RPMI8226 (cell line): Measurements from ENCODE around the gene AQP12A.
A peak's percentile ranks its signal among the peaks of the same experiment; 100 is the strongest.
"Not testable (repeated sequence)": the region's sequence is repeated elsewhere in the genome, so short reads cannot be mapped to it uniquely, and the experiment has no call there.

ENCODE experiments used
- DNase-seq: peaks from one replicate; pipeline ENCODE4 v3.0.0-alpha.2; 2015

AQP12A gene

GRCh38 chr2:240690421-240691074 lies 1.1 kb upstream of the AQP12A start:
- DNase-seq, result not testable (repeated sequence)

- DNase-seq, result peak; percentile 42
Measured at GRCh38 chr2:240691075-240691427, 615 bp upstream of the AQP12A start.

GRCh38 chr2:240692583-240693561 lies 1.2 kb downstream of the AQP12A start:
- DNase-seq, result not testable (repeated sequence)

GRCh38 chr2:240694304-240694703 lies 2.6 kb downstream of the AQP12A start:
- not testable (repeated sequence) for DNase-seq

DNA sequence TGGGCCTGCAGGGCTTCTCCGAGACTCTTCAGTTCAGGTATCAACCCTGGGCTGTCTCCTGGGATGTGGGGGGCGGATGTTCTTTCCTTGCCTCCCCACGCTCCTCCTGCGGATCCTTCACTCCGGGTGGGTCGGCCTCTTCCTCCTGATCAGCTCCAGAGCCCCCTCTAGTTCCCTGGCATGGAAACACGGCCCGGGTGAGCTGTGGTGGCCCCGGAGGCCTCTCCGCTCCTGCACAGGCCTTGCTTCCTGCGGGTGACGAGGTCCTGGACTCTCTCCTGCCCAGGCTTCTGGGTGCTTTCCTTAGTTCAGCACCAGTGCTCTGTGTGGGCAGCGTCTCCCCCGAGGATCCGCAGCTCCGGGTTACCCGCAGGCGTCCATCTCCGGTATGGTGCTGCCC lies 3.9 kb downstream of the AQP12A start:
- DNase-seq, result not testable (repeated sequence)

GRCh38 chr2:240696469-240696868 lies 4.8 kb downstream of the AQP12A start:
- not testable (repeated sequence) for DNase-seq

GRCh38 chr2:240698852-240699561 lies 7.3 kb downstream of the AQP12A start:
- not testable (repeated sequence) for DNase-seq

- DNase-seq, result not testable (repeated sequence)
Measured at GRCh38 chr2:240699835-240700234, 8.2 kb downstream of the AQP12A start.

GRCh38 chr2:240700616-240701015 lies 8.9 kb downstream of the AQP12A start:
- not testable (repeated sequence) for DNase-seq

- no peak for DNase-seq
Measured at GRCh38 chr2:240701091-240701735, 9.5 kb downstream of the AQP12A start.

DNA sequence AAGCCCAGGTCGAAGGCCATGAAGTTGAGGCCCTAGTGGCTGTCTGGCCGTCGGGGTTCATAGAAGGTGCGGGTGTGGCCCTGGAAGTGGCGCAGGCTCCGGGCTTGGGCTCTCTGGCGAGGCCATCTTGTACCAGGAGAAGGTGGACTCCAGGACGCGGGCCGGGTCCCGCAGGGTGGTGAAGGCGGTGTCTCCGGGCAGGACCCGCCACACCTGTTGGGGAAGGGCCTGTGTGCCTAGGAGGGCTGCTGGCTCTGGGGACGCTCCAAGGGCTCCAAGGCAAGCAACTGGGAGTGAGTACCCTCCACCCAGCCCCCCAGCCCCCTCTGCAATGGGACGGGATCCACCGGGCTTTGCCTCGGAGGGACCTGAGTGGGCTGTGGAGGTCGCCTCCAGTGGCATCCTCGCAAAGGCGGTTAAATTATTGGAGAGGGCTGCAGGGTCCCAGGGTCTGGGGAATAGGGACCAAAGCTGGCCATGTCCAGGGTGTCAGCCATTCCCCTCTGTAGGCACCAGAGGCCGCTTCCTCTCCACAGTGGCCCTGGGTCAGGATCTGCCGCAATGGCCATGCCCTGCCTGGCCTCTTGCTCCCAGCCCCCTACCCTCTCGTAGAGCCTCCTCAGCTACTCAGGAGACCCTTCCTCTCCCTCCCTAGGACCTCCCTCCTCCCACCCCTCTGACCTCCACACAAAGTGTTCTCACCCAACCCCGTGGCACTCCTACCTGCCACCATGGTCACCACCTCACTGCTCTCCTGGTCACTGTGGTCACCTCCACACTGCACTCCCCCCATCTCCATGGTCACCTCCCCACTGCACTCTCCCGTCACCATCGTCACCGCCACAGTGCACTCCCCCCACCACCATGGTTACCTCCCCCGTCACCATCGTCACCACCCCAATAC lies 10.3 kb downstream of the AQP12A start:
- DNase-seq, result no peak

GRCh38 chr2:240702640-240703011 lies 11.0 kb downstream of the AQP12A start:
- DNase-seq, result no peak

- DNase-seq, result no peak
Measured at GRCh38 chr2:240703417-240704341, 12.0 kb downstream of the AQP12A start.

GRCh38 chr2:240704651-240705050 lies 13.0 kb downstream of the AQP12A start:
- DNase-seq, result no peak

DNA sequence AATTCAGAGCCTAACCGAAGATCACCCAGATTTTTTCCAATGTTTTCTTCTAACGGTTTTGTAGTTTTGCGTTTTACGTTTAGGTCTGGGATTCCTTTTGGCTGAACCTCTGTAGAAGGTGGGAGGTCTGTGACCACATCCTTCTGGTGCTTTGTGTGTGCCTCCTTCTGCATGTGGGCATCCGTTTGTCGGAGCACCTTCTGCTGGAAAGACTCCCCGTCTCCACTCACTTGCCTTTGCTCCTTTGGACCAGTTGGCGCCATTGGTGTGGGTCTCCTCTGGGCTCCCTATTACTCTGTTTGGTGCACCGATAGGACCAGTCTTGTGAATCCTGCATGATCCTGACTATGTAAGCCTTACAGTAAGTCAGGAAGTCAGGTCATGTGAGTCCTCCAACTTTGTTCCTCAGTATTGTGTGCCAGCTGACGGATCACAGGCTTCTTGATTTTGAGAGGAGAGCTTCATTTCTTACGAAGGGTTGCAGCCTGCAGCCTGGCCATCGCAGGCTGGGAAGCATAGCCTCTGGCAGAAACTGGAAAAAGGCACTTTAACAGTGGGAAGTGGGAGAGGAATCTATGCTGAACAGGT lies 13.6 kb downstream of the AQP12A start:
- no peak for DNase-seq

DNA sequence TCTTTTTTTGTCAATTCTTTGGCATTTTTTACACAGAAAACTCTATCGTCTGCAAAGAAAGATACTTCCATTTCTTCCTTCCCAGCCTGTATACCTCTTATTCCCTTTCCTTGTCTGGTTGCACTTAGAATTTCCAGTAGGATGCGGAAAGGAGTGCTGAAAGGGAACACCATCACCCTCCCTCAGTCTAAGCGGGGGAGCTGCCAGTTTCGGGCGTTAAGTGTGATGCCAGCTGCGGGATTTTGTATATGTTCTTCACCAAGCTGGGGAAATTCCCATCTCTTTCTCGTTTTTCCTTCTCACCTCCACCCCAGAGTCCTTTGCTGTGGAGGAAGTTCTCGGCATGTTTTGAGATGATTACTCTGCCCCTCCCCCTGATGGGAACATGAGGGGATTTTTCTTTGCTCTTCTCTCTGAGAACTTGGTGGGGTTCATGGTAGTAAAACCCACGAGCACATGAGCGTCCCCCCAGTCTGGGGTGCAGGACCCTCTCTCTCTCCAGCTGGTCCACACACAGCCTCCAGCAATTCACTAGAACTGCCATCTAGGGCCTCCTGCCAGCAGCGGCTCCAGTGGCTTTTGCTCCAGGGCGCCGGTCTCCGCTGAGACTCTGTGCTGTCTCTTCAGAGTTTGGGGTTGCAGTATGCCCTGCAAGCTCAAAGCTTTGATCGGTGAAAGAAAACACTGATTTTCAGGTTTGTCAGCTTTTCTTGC lies 15.5 kb downstream of the AQP12A start:
- no peak for DNase-seq

- DNase-seq, result no peak
Measured at GRCh38 chr2:240707821-240708220, 16.2 kb downstream of the AQP12A start.

- DNase-seq, result no peak
Measured at GRCh38 chr2:240708457-240708856, 16.8 kb downstream of the AQP12A start.

DNA sequence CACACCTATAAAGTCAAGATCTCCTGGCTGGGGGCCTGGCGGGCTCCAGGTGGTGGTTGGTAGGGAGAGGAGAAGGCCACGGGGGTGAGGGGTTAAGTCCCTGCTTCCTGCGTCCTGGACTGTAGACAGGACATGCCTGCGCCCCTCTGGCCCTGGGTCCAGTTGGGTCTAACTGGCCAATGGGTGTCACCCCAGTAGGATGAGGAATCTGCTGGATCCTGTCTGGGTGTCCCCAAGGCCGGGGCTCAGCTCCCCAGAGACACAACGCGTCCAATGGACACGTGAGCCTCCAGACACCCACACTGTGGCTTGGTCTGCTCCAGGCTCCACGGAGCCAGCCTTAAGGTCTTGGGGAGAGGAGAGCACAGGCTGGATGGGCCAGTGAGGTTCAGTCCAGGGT lies 19.6 kb downstream of the AQP12A start:
- no peak for DNase-seq

GRCh38 chr2:240711701-240712100 lies 20.0 kb downstream of the AQP12A start:
- no peak for DNase-seq
